Measurements from ENCODE around the gene ESAM. TPM values are rescaled to one million over a fixed set of nuclear protein-coding genes. Genes with fewer than 3 reads are reported as not detected.
A peak's percentile ranks its signal among the peaks of the same experiment; 100 is the strongest.

ESAM gene
- total and polyA plus RNA-seq, 2 of the 8 experiments (the other 6 are each of a cell fraction or from before 2014, with no cell fraction given) = 0.09 TPM; not detected in 1

GRCh38 chr11:124739479-124740276 lies 22.4 kb downstream of the ESAM start, which contains the start of gene NRGN (continued):
- TF ChIP-seq SUZ12 (IDR thresholded peaks at IDR 0.05; ENCODE audit: low read length) (no peak; the same call in 1 of the 2 replicates), CREB1 (IDR thresholded peaks at IDR 0.05) (no peak), SP1 (IDR thresholded peaks at IDR 0.05; ENCODE audit: low read depth, low read length) (0 out of 2 replicates have a peak, but pooled peaks have one; percentile 37), RFX5 (IDR thresholded peaks at IDR 0.05; ENCODE audit: borderline replicate concordance, low read depth, low read length) (no peak), TAF7 (optimal IDR thresholded peaks at IDR 0.05; ENCODE audit: borderline replicate concordance, low read depth, low read length) (no peak), JUN (IDR thresholded peaks at IDR 0.05; ENCODE audit: low read depth, low read length) (no peak), RAD21 (IDR thresholded peaks at IDR 0.05 in 1 of 2, conservative IDR thresholded peaks at IDR 0.05 in 1 of 2; ENCODE audit: low read depth in 2 of 2, low read length in 2 of 2) (no peak), CHD1 (IDR thresholded peaks at IDR 0.05; ENCODE audit: low read depth, low read length) (no peak), KDM5A (IDR thresholded peaks at IDR 0.05; ENCODE audit: low read length) (no peak), ASH2L (IDR thresholded peaks at IDR 0.05; ENCODE audit: low read length) (peak; percentile 39)
